ENCODE data around the gene ESYT2.

ESYT2 gene

DNA sequence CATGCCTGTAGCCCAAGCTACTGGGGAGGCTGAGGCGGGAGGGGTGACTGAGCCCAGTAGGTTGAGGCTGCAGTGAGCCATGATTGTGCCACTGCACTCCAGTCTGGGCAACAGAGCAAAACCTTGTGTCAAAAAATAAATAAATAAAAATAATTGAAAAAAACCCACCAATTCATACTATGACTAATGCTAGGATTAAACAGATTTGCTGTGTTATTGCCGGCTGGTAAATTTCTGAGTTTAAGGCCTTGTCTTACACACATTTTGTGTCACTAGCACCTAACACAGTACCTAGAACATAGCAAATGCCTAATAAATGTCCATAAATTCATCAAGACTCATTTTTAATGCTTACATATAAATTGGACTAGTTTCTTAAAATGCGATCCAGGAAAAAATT is 8.7 kb downstream of the ESYT2 start (continued):
- no peak for TF ChIP-seq SP2 (tag by site-specific recombination; IDR thresholded peaks at IDR 0.05)
- TF ChIP-seq TSHZ1 (tag by site-specific recombination; IDR thresholded peaks at IDR 0.05; ENCODE audit: borderline replicate concordance), result no peak

- POLR2A ChIA-PET, result interaction anchor here (1.0 kb wide), 1 partner anchor 44 kb away, joined by 4 read pairs; no protein-coding TSS in a partner anchor
- Histone ChIP-seq H3K4me1 (ENCODE audit: control insufficient read depth, insufficient read depth, low read length) (peaks cover 2% of the 10 kb centered on the region; the same call in 1 of the 2 replicates), H3K4me3 (ENCODE audit: low read depth, low read length) (no peak overlapping the region), H3K9me3 (ENCODE audit: control insufficient read depth, insufficient read depth, low read depth, low read length) (no peaks in the 10 kb centered on the region), H3K27ac (ENCODE audit: extremely low read depth, low read depth, low read length) (no peak overlapping the region), H3K36me3 (ENCODE audit: control insufficient read depth in 2 of 2, insufficient read depth in 1 of 2, low read length in 2 of 2) (no peaks in the 10 kb centered on the region)
- TF ChIP-seq ZNF600 (tag by site-specific recombination; IDR thresholded peaks at IDR 0.05) (peak; percentile 22; the same call in 1 of the 2 replicates), ZSCAN4 (tag by site-specific recombination; IDR thresholded peaks at IDR 0.05) (no peak)
- CTCF ChIA-PET, result interaction anchor here (0.6 kb wide), 1 partner anchor 10 kb away, joined by 3 read pairs; no protein-coding TSS in a partner anchor
Measured at GRCh38 chr7:158819571-158820203, 9.6 kb downstream of the ESYT2 start.

- Histone ChIP-seq H3K27ac (ENCODE audit: extremely low read depth, low read depth, low read length) (peak overlapping the region; percentile 21; the same call in 1 of the 2 replicates), H3K4me1 (ENCODE audit: control insufficient read depth, insufficient read depth, low read length) (peaks cover 2% of the 10 kb centered on the region; the same call in 1 of the 2 replicates)
- TF ChIP-seq SP2 (tag by site-specific recombination; IDR thresholded peaks at IDR 0.05) (peak; percentile 51), TRIM28 (IDR thresholded peaks at IDR 0.05; ENCODE audit: borderline replicate concordance, low read length) (peak; percentile 83; the same call in 1 of the 2 replicates), ZNF514 (tag by site-specific recombination; IDR thresholded peaks at IDR 0.05) (no peak), ZNF600 (tag by site-specific recombination; IDR thresholded peaks at IDR 0.05) (0 out of 2 replicates have a peak, but pooled peaks have one; percentile 41), ZBTB48 (tag by site-specific recombination; IDR thresholded peaks at IDR 0.05) (peak; percentile 77), IKZF3 (tag by site-specific recombination; IDR thresholded peaks at IDR 0.05) (0 out of 2 replicates have a peak, but pooled peaks have one; percentile 12), ZNF292 (tag by site-specific recombination; IDR thresholded peaks at IDR 0.05; ENCODE audit: borderline replicate concordance, low read depth) (no peak), ZIC2 (tag by site-specific recombination; IDR thresholded peaks at IDR 0.05) (0 out of 2 replicates have a peak, but pooled peaks have one; percentile 37), KLF1 (tag by site-specific recombination; IDR thresholded peaks at IDR 0.05) (peak; percentile 58), SP7 (tag by site-specific recombination; IDR thresholded peaks at IDR 0.05) (peak; percentile 31; the same call in 1 of the 2 replicates), OSR2 (tag by site-specific recombination; IDR thresholded peaks at IDR 0.05) (peak; percentile 45; the same call in 1 of the 2 replicates), EGR2 (tag by site-specific recombination; IDR thresholded peaks at IDR 0.05; ENCODE audit: low read depth) (0 out of 2 replicates have a peak, but pooled peaks have one; percentile 10), PRDM1 (tag by site-specific recombination; IDR thresholded peaks at IDR 0.05) (peak; percentile 55; the same call in 1 of the 2 replicates), HIC1 (tag by site-specific recombination; IDR thresholded peaks at IDR 0.05) (peak; percentile 66; the same call in 1 of the 2 replicates), ZFHX2 (tag by site-specific recombination; conservative IDR thresholded peaks at IDR 0.05) (peak; percentile 30; the same call in 1 of the 2 replicates)
- TF ChIP-seq, protein P1, sequence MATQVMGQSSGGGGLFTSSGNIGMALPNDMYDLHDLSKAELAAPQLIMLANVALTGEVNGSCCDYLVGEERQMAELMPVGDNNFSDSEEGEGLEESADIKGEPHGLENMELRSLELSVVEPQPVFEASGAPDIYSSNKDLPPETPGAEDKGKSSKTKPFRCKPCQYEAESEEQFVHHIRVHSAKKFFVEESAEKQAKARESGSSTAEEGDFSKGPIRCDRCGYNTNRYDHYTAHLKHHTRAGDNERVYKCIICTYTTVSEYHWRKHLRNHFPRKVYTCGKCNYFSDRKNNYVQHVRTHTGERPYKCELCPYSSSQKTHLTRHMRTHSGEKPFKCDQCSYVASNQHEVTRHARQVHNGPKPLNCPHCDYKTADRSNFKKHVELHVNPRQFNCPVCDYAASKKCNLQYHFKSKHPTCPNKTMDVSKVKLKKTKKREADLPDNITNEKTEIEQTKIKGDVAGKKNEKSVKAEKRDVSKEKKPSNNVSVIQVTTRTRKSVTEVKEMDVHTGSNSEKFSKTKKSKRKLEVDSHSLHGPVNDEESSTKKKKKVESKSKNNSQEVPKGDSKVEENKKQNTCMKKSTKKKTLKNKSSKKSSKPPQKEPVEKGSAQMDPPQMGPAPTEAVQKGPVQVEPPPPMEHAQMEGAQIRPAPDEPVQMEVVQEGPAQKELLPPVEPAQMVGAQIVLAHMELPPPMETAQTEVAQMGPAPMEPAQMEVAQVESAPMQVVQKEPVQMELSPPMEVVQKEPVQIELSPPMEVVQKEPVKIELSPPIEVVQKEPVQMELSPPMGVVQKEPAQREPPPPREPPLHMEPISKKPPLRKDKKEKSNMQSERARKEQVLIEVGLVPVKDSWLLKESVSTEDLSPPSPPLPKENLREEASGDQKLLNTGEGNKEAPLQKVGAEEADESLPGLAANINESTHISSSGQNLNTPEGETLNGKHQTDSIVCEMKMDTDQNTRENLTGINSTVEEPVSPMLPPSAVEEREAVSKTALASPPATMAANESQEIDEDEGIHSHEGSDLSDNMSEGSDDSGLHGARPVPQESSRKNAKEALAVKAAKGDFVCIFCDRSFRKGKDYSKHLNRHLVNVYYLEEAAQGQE (tag by site-specific recombination; IDR thresholded peaks at IDR 0.05), result no peak
Measured at GRCh38 chr7:158818325-158819213, 10.7 kb downstream of the ESYT2 start.

More at GRCh38 chr7:158818325-158819213, 10.7 kb downstream of the ESYT2 start:
- Histone ChIP-seq H3K9me3 (ENCODE audit: control insufficient read depth, insufficient read depth, low read depth, low read length) (no peaks in the 10 kb centered on the region), H3K4me3 (ENCODE audit: low read depth, low read length) (peak overlapping the region; percentile 2), H3K36me3 (ENCODE audit: control insufficient read depth in 2 of 2, insufficient read depth in 1 of 2, low read length in 2 of 2) (no peaks in the 10 kb centered on the region)
- ChIA-PET CTCF (interaction anchor here (0.6 kb wide), 1 partner anchor 9 kb away, joined by 3 read pairs; no protein-coding TSS in a partner anchor), POLR2A (interaction anchor here (1.0 kb wide), 1 partner anchor 45 kb away, joined by 4 read pairs; no protein-coding TSS in a partner anchor)
